Measurements from ENCODE around the gene PHKB.
"Not testable (repeated sequence)": the region's sequence is repeated elsewhere in the genome, so short reads cannot be mapped to it uniquely, and the experiment has no call there.

PHKB gene

GRCh38 chr16:47681571-47681970 lies 220.4 kb downstream of the PHKB start:
- not testable (repeated sequence) for DNase-seq (ENCODE audit: low read depth in 2 of 2)

- no peak for DNase-seq (ENCODE audit: low read depth in 2 of 2)
Measured at GRCh38 chr16:47687694-47688093, 226.6 kb downstream of the PHKB start.

- no peak for DNase-seq (ENCODE audit: low read depth in 2 of 2)
Measured at GRCh38 chr16:47693226-47693625, 232.1 kb downstream of the PHKB start.

GRCh38 chr16:47694543-47694942 lies 233.4 kb downstream of the PHKB start:
- no peak for DNase-seq (ENCODE audit: low read depth in 2 of 2)

GRCh38 chr16:47695756-47696155 lies 234.6 kb downstream of the PHKB start:
- no peak for DNase-seq (ENCODE audit: low read depth in 2 of 2)

- no peak for DNase-seq (ENCODE audit: low read depth in 2 of 2)
Measured at GRCh38 chr16:47697826-47698225, 236.7 kb downstream of the PHKB start.

GRCh38 chr16:47699106-47699505 lies 238.0 kb downstream of the PHKB start:
- no peak for DNase-seq (ENCODE audit: low read depth in 2 of 2)

- DNase-seq (ENCODE audit: low read depth in 2 of 2), result no peak
Measured at GRCh38 chr16:47700857-47701587, 239.9 kb downstream of the PHKB start.

GRCh38 chr16:47705266-47705665 lies 244.1 kb downstream of the PHKB start:
- DNase-seq (ENCODE audit: low read depth in 2 of 2), result no peak

- no peak for DNase-seq (ENCODE audit: low read depth in 2 of 2)
Measured at GRCh38 chr16:47711809-47712208, 250.7 kb downstream of the PHKB start.

GRCh38 chr16:47712276-47713224 lies 251.4 kb downstream of the PHKB start:
- no peak for DNase-seq (ENCODE audit: low read depth in 2 of 2)

- DNase-seq (ENCODE audit: low read depth in 2 of 2), result no peak
Measured at GRCh38 chr16:47713225-47713595, 252.1 kb downstream of the PHKB start.

GRCh38 chr16:47715442-47716083 lies 254.4 kb downstream of the PHKB start:
- DNase-seq (ENCODE audit: low read depth in 2 of 2), result no peak

GRCh38 chr16:47716571-47716970 lies 255.4 kb downstream of the PHKB start:
- DNase-seq (ENCODE audit: low read depth in 2 of 2), result no peak

- DNase-seq (ENCODE audit: low read depth in 2 of 2), result no peak
Measured at GRCh38 chr16:47719713-47720112, 258.6 kb downstream of the PHKB start.

GRCh38 chr16:47721006-47721637 lies 260.0 kb downstream of the PHKB start:
- no peak for DNase-seq (ENCODE audit: low read depth in 2 of 2)

GRCh38 chr16:47722046-47722445 lies 260.9 kb downstream of the PHKB start:
- DNase-seq (ENCODE audit: low read depth in 2 of 2), result no peak

GRCh38 chr16:47724115-47724785 lies 263.1 kb downstream of the PHKB start:
- DNase-seq (ENCODE audit: low read depth in 2 of 2), result no peak

- no peak for DNase-seq (ENCODE audit: low read depth in 2 of 2)
Measured at GRCh38 chr16:47725188-47725695, 264.1 kb downstream of the PHKB start.

GRCh38 chr16:47726031-47726675 lies 265.0 kb downstream of the PHKB start:
- DNase-seq (ENCODE audit: low read depth in 2 of 2), result no peak

- no peak for DNase-seq (ENCODE audit: low read depth in 2 of 2)
Measured at GRCh38 chr16:47727131-47727530, 266.0 kb downstream of the PHKB start.
